WI38 (cell line): ENCODE results near the gene SYCP3.

Source experiments
- H3K4me3 ChIP-seq: 2 replicates; pipeline ENCODE4 v1.5.1; 2011; ENCODE audit warnings: low read depth, mild to moderate bottlenecking, control low read depth, low read length
- TF ChIP-seq, protein P1 (sequence below): IDR thresholded peaks from 2 replicates; pipeline ENCODE4 v1.5.1; 2012; ENCODE audit warnings: low read depth, mild to moderate bottlenecking, control low read depth, low read length

The SYCP3 gene

DNA sequence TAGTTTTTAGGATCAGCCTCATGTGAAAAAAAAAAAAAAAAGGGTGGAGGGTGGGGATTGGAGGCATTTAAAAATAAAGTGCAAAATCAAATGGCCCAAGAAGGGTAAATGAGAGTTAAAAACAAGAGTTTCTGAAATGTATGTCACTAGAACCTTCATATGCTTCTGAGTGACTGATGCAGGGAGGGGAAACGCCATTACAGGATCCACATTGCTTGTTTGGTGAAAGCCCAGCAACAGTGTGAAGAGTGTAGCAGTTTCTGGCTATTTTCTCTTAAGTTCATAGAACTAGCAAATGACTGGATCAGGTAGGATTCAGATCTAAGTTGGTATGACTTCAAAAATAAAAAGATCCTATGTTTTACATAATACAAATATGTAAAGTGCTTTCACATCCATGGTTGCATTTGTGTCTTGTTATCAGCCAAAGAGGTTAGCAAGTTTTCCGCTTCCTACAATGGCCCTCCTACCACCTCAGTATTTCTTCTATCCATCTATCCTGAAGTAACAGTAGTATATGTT, 38.9 kb downstream of the SYCP3 start:
- TF ChIP-seq, protein P1, sequence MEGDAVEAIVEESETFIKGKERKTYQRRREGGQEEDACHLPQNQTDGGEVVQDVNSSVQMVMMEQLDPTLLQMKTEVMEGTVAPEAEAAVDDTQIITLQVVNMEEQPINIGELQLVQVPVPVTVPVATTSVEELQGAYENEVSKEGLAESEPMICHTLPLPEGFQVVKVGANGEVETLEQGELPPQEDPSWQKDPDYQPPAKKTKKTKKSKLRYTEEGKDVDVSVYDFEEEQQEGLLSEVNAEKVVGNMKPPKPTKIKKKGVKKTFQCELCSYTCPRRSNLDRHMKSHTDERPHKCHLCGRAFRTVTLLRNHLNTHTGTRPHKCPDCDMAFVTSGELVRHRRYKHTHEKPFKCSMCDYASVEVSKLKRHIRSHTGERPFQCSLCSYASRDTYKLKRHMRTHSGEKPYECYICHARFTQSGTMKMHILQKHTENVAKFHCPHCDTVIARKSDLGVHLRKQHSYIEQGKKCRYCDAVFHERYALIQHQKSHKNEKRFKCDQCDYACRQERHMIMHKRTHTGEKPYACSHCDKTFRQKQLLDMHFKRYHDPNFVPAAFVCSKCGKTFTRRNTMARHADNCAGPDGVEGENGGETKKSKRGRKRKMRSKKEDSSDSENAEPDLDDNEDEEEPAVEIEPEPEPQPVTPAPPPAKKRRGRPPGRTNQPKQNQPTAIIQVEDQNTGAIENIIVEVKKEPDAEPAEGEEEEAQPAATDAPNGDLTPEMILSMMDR = no peak
- no peak overlapping the region for H3K4me3 ChIP-seq

DNA sequence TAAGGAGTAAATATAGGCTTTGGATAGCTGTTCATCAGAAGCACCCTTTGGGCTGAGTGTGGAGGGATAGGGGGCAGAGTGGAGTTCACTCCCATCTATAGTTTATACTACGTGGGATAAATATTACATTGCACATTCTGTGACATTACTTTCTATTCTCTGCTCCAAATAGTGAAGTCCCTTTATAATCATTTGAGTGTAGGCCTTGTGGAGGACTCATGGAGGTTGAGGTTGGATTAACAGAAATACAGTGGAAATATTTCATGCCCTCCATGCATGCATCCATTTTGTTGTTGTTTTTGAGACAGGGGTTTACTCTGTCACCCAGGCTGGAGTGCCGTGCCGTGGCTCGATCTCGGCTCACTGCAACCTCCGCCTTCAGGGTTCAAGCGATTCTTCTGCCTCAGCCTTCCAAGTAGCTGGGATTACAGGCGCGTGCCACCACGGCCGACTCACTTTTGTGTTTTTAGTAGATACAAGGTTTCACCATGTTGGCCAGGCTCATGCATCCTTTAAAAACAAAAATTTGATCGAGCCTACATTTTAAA, 40.4 kb downstream of the SYCP3 start:
- H3K4me3 ChIP-seq = peak overlapping the region; percentile 80
- TF ChIP-seq, protein P1 = no peak

DNA sequence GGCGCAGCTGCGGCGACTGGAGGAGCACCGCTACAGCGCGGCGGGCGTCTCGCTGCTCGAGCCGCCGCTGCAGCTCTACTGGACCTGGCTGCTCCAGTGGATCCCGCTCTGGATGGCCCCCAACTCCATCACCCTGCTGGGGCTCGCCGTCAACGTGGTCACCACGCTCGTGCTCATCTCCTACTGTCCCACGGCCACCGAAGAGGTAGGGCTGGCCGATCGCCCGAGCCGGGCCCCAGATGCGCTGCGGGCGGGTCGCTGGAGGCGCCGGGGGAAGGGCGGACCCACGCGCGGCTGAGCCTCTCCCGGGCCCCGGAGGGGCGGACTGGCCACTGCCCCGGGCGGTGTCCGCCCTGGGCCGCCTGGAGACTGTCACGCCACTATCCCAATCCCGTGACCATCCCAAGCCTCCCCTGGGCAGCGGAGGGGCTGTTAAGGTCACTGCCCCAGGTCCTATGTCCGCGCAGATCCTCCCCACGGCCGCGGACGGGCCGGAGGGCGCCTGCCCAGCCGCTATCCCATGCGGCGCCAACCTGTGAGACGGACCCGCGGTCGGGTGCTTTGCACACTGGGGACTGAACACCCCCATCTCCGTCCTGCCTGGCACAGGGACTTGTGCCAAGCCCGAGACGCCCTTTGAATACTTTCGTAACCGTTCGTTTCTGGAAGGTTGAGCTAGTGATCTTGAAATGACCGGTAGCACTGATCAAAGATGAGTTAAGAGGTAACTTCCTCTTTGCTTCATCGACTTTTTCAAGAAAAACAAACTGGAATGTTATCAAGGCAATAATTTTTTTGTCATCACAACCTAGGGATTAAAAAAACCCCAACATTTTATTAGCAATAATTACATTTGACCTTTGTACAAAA, 41.1 kb downstream of the SYCP3 start:
- TF ChIP-seq, protein P1 = no peak
- H3K4me3 ChIP-seq = peak overlapping the region; percentile 80

DNA sequence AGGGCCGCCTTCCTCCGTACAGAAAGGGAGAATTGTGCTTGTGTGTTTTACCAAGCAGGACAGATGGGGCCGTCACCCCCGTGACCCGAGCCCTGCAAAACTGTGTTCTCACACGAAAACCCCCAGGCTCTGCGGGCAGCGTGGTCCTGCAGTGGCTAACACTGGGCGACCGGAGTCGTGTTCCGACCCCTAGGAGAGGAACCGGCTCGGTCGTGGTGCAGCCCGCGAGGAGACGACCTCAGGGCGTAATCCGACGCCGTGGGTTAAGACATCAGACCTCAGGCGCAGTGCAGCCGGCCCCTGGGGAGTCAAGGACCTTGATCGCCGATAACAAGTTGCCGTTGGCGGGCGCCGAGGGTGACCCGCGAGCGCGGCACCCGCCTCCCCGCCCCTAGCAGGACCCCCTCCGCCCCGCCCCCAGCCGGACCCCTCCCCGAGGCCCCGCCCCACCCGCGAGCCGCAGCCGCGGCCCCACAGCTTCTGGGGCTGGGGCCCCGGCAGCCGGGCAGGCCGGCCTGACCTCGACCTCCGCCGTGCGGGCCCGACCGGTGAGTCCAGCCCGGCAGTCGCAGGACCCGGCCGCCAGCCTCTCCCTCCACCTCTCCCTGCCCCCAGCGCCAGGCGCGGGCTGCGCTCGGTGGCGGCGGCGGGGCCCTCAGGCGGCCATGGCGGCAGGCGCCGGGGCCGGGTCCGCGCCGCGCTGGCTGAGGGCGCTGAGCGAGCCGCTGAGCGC, 41.9 kb downstream of the SYCP3 start, which contains the start of gene CHPT1:
CHPT1 (plus strand) TSS at position 444 of the 733 bp plus-strand sequence; CDS start at position 666, 222 bp downstream.
- H3K4me3 ChIP-seq = peak within 1 kb of the TSS; percentile 80
- TF ChIP-seq, protein P1 = no peak

DNA sequence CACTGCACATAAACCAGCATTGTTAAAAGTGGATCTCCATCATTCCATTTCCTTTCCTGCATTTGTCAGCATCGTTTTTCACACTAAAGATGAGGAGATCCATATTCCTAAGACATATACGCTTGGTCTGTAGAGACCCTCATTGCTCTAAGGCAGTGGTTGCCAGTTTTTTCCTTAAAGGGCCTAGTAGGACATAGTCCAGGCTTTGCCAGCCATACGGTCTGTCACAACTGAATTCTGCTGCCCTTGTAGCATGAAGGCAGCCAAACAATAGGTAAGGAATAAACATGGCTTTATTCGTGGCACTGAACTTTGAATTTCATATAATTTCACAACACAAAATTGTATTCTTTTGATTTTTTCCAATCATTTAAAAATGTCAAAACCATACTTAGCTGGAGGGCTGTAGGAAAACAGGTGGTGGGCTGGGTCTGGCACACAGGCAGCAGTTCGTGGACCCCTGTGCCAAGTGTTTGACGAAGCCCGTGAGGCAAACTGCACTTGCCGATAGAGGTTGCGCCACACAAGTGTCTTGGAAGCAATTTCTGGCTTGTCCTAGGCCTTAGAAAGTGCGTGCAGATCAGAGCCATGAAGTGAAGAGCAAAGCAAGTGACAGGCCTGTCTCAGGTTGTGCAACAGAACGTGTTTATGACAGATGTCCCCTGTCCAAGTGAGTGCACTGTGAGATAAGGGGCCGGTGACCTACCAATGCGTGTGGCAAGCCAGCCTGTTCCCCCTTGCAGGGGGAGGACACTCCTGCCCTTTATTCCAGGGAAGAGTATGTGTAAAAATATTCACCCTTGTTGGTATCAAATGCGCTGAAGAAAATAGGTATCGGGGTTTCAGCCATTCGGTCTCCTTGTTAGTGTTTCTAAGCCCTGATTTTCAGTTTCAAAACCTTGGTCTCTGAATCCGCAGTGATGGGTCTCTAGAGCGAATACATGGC, 42.7 kb downstream of the SYCP3 start:
- H3K4me3 ChIP-seq = peak overlapping the region; percentile 80
- TF ChIP-seq, protein P1 = no peak

DNA sequence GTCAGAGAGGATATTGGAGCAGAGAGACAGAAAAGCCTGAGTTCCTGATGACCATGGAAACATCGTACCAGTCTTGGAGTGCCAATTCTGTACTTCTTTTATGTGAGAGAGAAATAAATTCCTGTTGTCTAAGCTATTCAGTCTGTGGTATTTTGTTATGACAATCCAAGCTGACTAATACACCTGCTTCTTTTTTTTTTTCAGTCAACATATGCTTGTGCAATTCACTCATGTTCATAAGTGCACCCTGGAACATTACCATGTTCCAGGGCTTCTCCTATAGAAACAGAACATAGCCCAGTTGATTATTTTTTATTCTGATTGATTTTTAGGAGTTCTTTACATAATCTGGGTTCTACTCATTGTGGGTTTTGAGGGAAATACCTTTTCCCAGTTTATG, 43.6 kb downstream of the SYCP3 start:
- TF ChIP-seq, protein P1 = no peak
- no peak overlapping the region for H3K4me3 ChIP-seq
